ENCODE data around the gene SPTBN4. TPM values are rescaled to one million over a fixed set of nuclear protein-coding genes. Genes with fewer than 3 reads are reported as not detected.
A peak's percentile ranks its signal among the peaks of the same experiment; 100 is the strongest.
"Not testable (repeated sequence)": the region's sequence is repeated elsewhere in the genome, so short reads cannot be mapped to it uniquely, and the experiment has no call there.

Gene SPTBN4
- total and polyA plus RNA-seq, 2 of the 4 experiments (the other 2 are of a cell fraction) = 0.72 to 0.91 TPM

DNA sequence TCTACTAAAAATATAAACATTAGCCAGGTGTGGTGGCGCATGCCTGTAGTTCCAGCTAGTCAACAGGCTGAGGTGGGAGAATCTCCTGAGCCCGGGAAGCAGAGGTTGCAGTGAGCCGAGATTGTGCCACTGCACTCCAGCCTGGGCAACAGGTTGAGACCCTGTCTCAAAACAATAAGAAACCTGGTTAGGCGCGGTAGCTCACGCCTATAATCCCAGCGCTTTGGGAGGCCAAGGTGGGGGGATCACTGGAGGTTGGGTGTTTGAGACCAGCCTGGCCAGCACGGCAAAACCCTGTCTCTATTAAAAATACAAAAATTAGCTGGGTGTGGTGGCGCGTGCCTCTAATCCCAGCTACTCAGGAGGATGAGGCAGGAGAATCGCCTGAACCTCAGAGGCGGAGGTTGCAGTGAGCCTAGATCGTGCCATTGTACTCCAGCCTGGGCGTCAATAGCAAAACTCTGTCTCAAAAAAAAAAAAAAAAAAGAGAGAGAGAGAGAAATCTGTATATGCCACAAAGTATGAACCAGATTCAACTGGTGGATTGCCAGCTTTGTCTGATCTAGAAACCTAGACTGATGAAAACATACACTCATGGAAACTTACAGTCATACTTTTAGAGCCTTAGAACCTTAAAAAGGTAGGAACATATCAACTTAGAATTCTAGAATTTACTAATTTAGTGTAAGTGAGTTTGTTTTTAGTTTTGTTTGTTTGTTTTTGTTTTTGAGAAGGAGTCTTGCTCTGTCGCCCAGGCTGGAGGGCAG lies 9.3 kb downstream of the SPTBN4 start:
- not testable (repeated sequence) for H3K4ac ChIP-seq (ENCODE audit: low read depth, low read length)

More for the DNA sequence above, 9.3 kb downstream of the SPTBN4 start:
- H3K4me3 ChIP-seq (ENCODE audit: insufficient read depth, low read depth, low read length); H4K91ac ChIP-seq (ENCODE audit: insufficient read depth, low read depth, low read length); H4K20me1 ChIP-seq (ENCODE audit: insufficient read depth, low read length); H3K18ac ChIP-seq (ENCODE audit: low read depth, low read length); H3K27me3 ChIP-seq (ENCODE audit: control insufficient read depth, insufficient read depth, low read length); H2BK5ac ChIP-seq (ENCODE audit: low read depth, low read length, poor library complexity, severe bottlenecking); ATAC-seq (ENCODE audit: low read depth); in situ Hi-C loops (cut with MboI; ENCODE audit: low sequenced_read_pairs); H3K23ac ChIP-seq (ENCODE audit: low read depth, low read length); H2AK5ac ChIP-seq (ENCODE audit: low read depth, low read length); dilution Hi-C loops (cut with HindIII; ENCODE audit: low sequenced_read_pairs, unreplicated experiment); H2BK15ac ChIP-seq (ENCODE audit: low read depth, low read length); H3K27ac ChIP-seq (ENCODE audit: insufficient read depth, low read length); BruUV-seq (replicated peaks); H4K8ac ChIP-seq (ENCODE audit: low read depth in 2 of 2, low read length in 2 of 2); H3K14ac ChIP-seq (replicated peaks; ENCODE audit: low read depth, low read length); H3K36me3 ChIP-seq (ENCODE audit: control insufficient read depth, insufficient read depth, low read length); H2AK9ac ChIP-seq (replicated peaks; ENCODE audit: low read depth, low read length, poor library complexity); H2AFZ ChIP-seq (replicated peaks; ENCODE audit: low read length, poor library complexity); H3K9me3 ChIP-seq (ENCODE audit: control insufficient read depth, insufficient read depth, low read length); H3K79me1 ChIP-seq (ENCODE audit: low read depth in 1 of 2, low read length in 2 of 2); H3K9me1 ChIP-seq (ENCODE audit: insufficient read depth, low read length); H3K4me1 ChIP-seq (ENCODE audit: control insufficient read depth, insufficient read depth, low read length); H3K56ac ChIP-seq (ENCODE audit: extremely low read depth, insufficient read depth, low read length); H2BK20ac ChIP-seq (ENCODE audit: low read depth, low read length); H3K4me2 ChIP-seq (ENCODE audit: low read depth, low read length); H4K5ac ChIP-seq (ENCODE audit: low read depth, low read length); H2BK120ac ChIP-seq (ENCODE audit: low read depth, low read length); POLR2A ChIA-PET (ENCODE audit: unreplicated experiment); H3K9ac ChIP-seq (ENCODE audit: low read depth, low read length): not testable (repeated sequence)
- CTCF ChIA-PET = interaction anchor here (1.2 kb wide), 1 partner anchor 37 kb away, joined by 8 read pairs; no protein-coding TSS in a partner anchor
- intact Hi-C loops (cut with micrococcal nuclease) = loop anchor here (2.0 kb wide), 1 partner anchor 23 kb away; no protein-coding TSS in a partner anchor
- DNase-seq = peak; percentile 11
- 90% methylated on average over 4 of the region's 15 CpGs; no CpG with 5 or more reads in 1 of the 2 experiments for WGBS, 2 experiments (ENCODE audit: extremely low coverage in 2 of 2, insufficient read length in 1 of 2)
